Aortic smooth muscle cell (primary cell): ENCODE data around the gene NIPAL1. TPM values are rescaled to one million over a fixed set of nuclear protein-coding genes. Genes with fewer than 3 reads are reported as not detected.

Source experiments
- total RNA-seq: library from RNA; depleted of rRNA; stranded (reverse); fragments of >200 nt; gene quantifications from 2 replicates; pipeline ENCODE4 v1.2.3, GENCODE V29; 2014

Gene NIPAL1
- total RNA-seq = 0.13 and 0.25 TPM in 2 replicates

GRCh38 chr4:48016141-48017107 lies at the start of gene NIPAL1, which contains the start of gene CNGA1:
Gene NIPAL1 (plus strand): TSS chr4:48016772. CDS start chr4:48016840, 68 bp downstream.
Gene CNGA1 (minus strand): TSS chr4:48016681. CDS start chr4:47952689, 63,992 bp downstream.

Other genes starting within 250 kb of the NIPAL1 start
- gene CORIN, start 178.7 kb upstream of the NIPAL1 start, total RNA-seq = 0.13 and 0.44 TPM in 2 replicates
- gene NFXL1, start 102.2 kb upstream of the NIPAL1 start, total RNA-seq = 5.5 and 7.1 TPM in 2 replicates
- under 0.01 and 0.31 TPM in 2 replicates for gene CNGA1, start 91 bp upstream of the NIPAL1 start, total RNA-seq
- 0.13 and 0.56 TPM in 2 replicates for gene TXK, start 117.5 kb downstream of the NIPAL1 start, total RNA-seq